ENCODE measurements around the gene P4HA1.

DNA sequence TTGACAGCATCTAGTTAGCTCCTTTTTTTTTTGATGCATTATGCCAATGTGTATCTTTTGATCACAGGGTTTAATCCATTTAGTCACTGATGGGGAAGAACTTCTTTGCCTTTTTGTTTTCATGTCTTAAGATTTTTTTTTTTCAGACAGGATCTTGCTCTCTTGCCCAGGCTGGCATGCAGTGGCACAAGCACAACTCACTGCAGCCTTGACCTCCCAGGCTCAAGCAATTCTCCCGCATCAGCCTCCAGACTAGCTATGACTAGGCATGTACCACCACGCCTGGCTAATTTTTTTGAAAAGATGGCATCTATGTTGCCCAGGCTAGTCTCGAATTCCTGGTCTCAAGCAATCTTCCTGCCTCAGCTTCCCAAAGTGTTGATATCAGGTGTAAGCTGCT, 95.7 kb downstream of the P4HA1 start:
- TF ChIP-seq, protein P1, sequence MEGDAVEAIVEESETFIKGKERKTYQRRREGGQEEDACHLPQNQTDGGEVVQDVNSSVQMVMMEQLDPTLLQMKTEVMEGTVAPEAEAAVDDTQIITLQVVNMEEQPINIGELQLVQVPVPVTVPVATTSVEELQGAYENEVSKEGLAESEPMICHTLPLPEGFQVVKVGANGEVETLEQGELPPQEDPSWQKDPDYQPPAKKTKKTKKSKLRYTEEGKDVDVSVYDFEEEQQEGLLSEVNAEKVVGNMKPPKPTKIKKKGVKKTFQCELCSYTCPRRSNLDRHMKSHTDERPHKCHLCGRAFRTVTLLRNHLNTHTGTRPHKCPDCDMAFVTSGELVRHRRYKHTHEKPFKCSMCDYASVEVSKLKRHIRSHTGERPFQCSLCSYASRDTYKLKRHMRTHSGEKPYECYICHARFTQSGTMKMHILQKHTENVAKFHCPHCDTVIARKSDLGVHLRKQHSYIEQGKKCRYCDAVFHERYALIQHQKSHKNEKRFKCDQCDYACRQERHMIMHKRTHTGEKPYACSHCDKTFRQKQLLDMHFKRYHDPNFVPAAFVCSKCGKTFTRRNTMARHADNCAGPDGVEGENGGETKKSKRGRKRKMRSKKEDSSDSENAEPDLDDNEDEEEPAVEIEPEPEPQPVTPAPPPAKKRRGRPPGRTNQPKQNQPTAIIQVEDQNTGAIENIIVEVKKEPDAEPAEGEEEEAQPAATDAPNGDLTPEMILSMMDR (IDR thresholded peaks at IDR 0.05) = no peak
- TF ChIP-seq POLR2A (IDR thresholded peaks at IDR 0.05) (no peak), POLR2AphosphoS5 (IDR thresholded peaks at IDR 0.05) (no peak)

All from prostate gland (tissue), 2 donors.